ENCODE results near the gene ZNF438. TPM values are rescaled to one million over a fixed set of nuclear protein-coding genes. Genes with fewer than 3 reads are reported as not detected.
"Not testable (repeated sequence)": the region's sequence is repeated elsewhere in the genome, so short reads cannot be mapped to it uniquely, and the experiment has no call there.

The ZNF438 gene
- total and polyA plus RNA-seq, 2 of the 8 experiments (the other 6 are each of a cell fraction or from before 2014, with no cell fraction given): 0.95 to 1.7 TPM

- no peak for TF ChIP-seq CBX5 (IDR thresholded peaks at IDR 0.05; ENCODE audit: low read depth, low read length)
- TF ChIP-seq PHF8 (conservative IDR thresholded peaks at IDR 0.05; ENCODE audit: low read depth, low read length): no peak
Measured at GRCh38 chr10:30959836-30960210, 71.8 kb downstream of the ZNF438 start (continued).

GRCh38 chr10:30949218-30949617, 82.4 kb downstream of the ZNF438 start:
- H3K14ac ChIP-seq (ENCODE audit: insufficient read length); H3K4me3 ChIP-seq (ENCODE audit: extremely low read depth in 1 of 4, insufficient read depth in 2 of 4, low read depth in 3 of 4, low read length in 4 of 4); H3K23me2 ChIP-seq (ENCODE audit: low read depth, low read length); H4K91ac ChIP-seq (replicated peaks; ENCODE audit: insufficient read length, low read length); H3K79me2 ChIP-seq (ENCODE audit: control insufficient read depth in 1 of 2, insufficient read depth in 2 of 2, low read length in 2 of 2); FAIRE-seq; H3K4me1 ChIP-seq (replicated peaks in 1 of 4; ENCODE audit: control insufficient read depth in 3 of 4, insufficient read depth in 4 of 4, low read length in 3 of 4); POLR2A ChIA-PET (ENCODE audit: partially characterized antibody); H3K23ac ChIP-seq (ENCODE audit: insufficient read length); H3K4ac ChIP-seq (replicated peaks; ENCODE audit: insufficient read length, low read depth, low read length); H3K79me1 ChIP-seq (ENCODE audit: low read depth, low read length); H3K56ac ChIP-seq (replicated peaks; ENCODE audit: insufficient read length, low read depth, low read length); H2AFZ ChIP-seq (ENCODE audit: low read length); H3K9ac ChIP-seq (replicated peaks in 1 of 4; ENCODE audit: extremely low read depth in 1 of 4, low read depth in 3 of 4, low read length in 3 of 4); H3K9me3 ChIP-seq (ENCODE audit: insufficient read depth in 2 of 2, low read depth in 1 of 2, low read length in 1 of 2); H2AK5ac ChIP-seq (ENCODE audit: low read depth, low read length); H4K5ac ChIP-seq (ENCODE audit: insufficient read length, low read depth, low read length); H3K27ac ChIP-seq (ENCODE audit: low read depth, low read length); H3K36me3 ChIP-seq (ENCODE audit: control insufficient read depth in 2 of 4, insufficient read depth in 4 of 4, low read length in 3 of 4); H2BK120ac ChIP-seq (replicated peaks; ENCODE audit: low read depth, low read length); CTCF ChIA-PET (ENCODE audit: partially characterized antibody); H2BK20ac ChIP-seq (ENCODE audit: low read length); DNase-seq (ENCODE audit: low read depth in 1 of 2, low spot score in 2 of 2); H3K4me2 ChIP-seq (ENCODE audit: insufficient read depth in 1 of 2, low read depth in 2 of 2, low read length in 2 of 2); H2BK12ac ChIP-seq (ENCODE audit: low read depth, low read length); H4K20me1 ChIP-seq (replicated peaks in 1 of 2; ENCODE audit: control insufficient read depth in 1 of 2, insufficient read depth in 2 of 2, low read length in 2 of 2); H3K18ac ChIP-seq (ENCODE audit: extremely low read depth, low read length); H4K8ac ChIP-seq (ENCODE audit: extremely low read depth, insufficient read depth, low read length); H2BK15ac ChIP-seq (ENCODE audit: low read length); H2BK5ac ChIP-seq (ENCODE audit: low read depth, low read length); H3K27me3 ChIP-seq (replicated peaks in 1 of 4; ENCODE audit: control insufficient read depth in 3 of 4, extremely low read depth in 1 of 4, insufficient read depth in 3 of 4, low read length in 3 of 4): not testable (repeated sequence)
- WGBS, 2 experiments (ENCODE audit: extremely low coverage in 1 of 2, insufficient coverage in 1 of 2, insufficient read length in 1 of 2, insufficient replicate concordance in 2 of 2, low coverage in 1 of 2, low lambda C conversion rate in 2 of 2, missing lambda C conversion rate in 1 of 2): 94% methylated on average over 2 of the region's 4 CpGs; no CpG with 5 or more reads in 1 of the 2 experiments
